ENCODE measurements around the gene UTF1.
"Not testable (repeated sequence)": the region's sequence is repeated elsewhere in the genome, so short reads cannot be mapped to it uniquely, and the experiment has no call there.

UTF1 gene

DNA sequence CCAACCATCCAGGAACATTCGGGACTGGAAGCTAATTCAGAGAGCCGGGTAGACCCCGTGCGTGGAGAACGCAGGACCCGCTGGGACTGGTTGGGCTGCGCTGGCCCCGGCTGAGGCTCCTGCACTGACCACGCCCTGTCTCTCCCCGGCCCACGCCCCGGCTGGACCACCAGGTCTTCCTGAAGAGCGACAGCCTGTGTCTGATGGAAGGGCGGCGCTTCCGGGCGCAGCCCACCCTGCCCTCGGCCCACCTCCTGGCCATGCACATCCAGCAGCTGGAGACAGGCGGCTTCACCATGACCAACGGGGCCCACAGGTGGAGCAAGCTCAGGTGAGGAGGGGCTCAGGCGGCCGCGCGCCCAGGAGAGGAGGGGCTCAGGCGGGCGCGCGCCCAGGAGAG, 10.2 kb upstream of the UTF1 start:
- Histone ChIP-seq H3K27me3 (peaks cover 43% of the 10 kb centered on the region), H3K4me1 (ENCODE audit: control insufficient read depth in 1 of 2, insufficient read depth in 1 of 2, low read depth in 1 of 2, low read length in 1 of 2) (no peaks in the 10 kb centered on the region), H3K36me3 (no peaks in the 10 kb centered on the region), H3K9me3 (no peaks in the 10 kb centered on the region), H3K4me3 (ENCODE audit: low read depth in 1 of 2, low read length in 1 of 2) (no peak overlapping the region), H3K27ac (no peak overlapping the region)
- TF ChIP-seq, protein P1, sequence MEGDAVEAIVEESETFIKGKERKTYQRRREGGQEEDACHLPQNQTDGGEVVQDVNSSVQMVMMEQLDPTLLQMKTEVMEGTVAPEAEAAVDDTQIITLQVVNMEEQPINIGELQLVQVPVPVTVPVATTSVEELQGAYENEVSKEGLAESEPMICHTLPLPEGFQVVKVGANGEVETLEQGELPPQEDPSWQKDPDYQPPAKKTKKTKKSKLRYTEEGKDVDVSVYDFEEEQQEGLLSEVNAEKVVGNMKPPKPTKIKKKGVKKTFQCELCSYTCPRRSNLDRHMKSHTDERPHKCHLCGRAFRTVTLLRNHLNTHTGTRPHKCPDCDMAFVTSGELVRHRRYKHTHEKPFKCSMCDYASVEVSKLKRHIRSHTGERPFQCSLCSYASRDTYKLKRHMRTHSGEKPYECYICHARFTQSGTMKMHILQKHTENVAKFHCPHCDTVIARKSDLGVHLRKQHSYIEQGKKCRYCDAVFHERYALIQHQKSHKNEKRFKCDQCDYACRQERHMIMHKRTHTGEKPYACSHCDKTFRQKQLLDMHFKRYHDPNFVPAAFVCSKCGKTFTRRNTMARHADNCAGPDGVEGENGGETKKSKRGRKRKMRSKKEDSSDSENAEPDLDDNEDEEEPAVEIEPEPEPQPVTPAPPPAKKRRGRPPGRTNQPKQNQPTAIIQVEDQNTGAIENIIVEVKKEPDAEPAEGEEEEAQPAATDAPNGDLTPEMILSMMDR (IDR thresholded peaks at IDR 0.05) = no peak

DNA sequence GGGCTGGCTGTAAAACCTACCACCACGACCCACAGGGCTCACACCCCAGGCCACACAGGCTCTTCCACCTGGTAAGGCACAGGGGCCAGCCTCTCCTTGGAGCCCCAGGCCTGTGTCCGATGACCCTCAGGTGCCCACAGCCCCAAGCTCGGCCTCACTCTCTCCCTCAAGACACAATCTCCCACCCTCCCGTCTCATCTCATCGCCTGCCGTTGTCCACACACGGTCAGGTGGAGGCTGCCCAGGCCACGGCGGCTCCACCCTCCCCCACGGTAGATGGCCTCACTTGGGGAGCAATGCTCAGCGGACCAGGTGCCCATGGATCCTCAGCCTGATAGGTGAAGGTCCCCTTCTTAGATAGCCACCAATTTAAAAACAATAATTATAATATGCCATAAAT, 8.7 kb upstream of the UTF1 start:
- no peak overlapping the region for H3K4me3 ChIP-seq (ENCODE audit: low read depth in 1 of 2, low read length in 1 of 2)
- H3K27ac ChIP-seq = no peak overlapping the region
- TF ChIP-seq, protein P1 (IDR thresholded peaks at IDR 0.05) = no peak
- H3K27me3 ChIP-seq = peaks cover 58% of the 10 kb centered on the region
- H3K9me3 ChIP-seq = no peaks in the 10 kb centered on the region
- H3K36me3 ChIP-seq = no peaks in the 10 kb centered on the region
- no peaks in the 10 kb centered on the region for H3K4me1 ChIP-seq (ENCODE audit: control insufficient read depth in 1 of 2, insufficient read depth in 1 of 2, low read depth in 1 of 2, low read length in 1 of 2)

- H3K4me1 ChIP-seq (ENCODE audit: control insufficient read depth in 1 of 2, insufficient read depth in 1 of 2, low read depth in 1 of 2, low read length in 1 of 2); H3K9me3 ChIP-seq; H3K27ac ChIP-seq; H3K4me3 ChIP-seq (ENCODE audit: low read depth in 1 of 2, low read length in 1 of 2); H3K36me3 ChIP-seq: not testable (repeated sequence)
- H3K27me3 ChIP-seq = peaks cover 62% of the 10 kb centered on the region
Observed at GRCh38 chr10:133221756-133222155, 8.3 kb upstream of the UTF1 start.

- Histone ChIP-seq H3K27me3 (peaks cover 73% of the 10 kb centered on the region), H3K9me3 (no peaks in the 10 kb centered on the region), H3K4me3 (ENCODE audit: low read depth in 1 of 2, low read length in 1 of 2) (no peak overlapping the region), H3K36me3 (no peaks in the 10 kb centered on the region), H3K4me1 (ENCODE audit: control insufficient read depth in 1 of 2, insufficient read depth in 1 of 2, low read depth in 1 of 2, low read length in 1 of 2) (no peaks in the 10 kb centered on the region), H3K27ac (no peak overlapping the region)
- TF ChIP-seq, protein P1 (IDR thresholded peaks at IDR 0.05) = no peak
Observed at GRCh38 chr10:133224076-133224475, 5.9 kb upstream of the UTF1 start.

GRCh38 chr10:133224756-133225372, 5.2 kb upstream of the UTF1 start:
- Histone ChIP-seq H3K9me3 (no peaks in the 10 kb centered on the region), H3K27me3 (peaks cover 73% of the 10 kb centered on the region), H3K36me3 (no peaks in the 10 kb centered on the region), H3K27ac (no peak overlapping the region), H3K4me1 (ENCODE audit: control insufficient read depth in 1 of 2, insufficient read depth in 1 of 2, low read depth in 1 of 2, low read length in 1 of 2) (no peaks in the 10 kb centered on the region), H3K4me3 (ENCODE audit: low read depth in 1 of 2, low read length in 1 of 2) (no peak overlapping the region)
- TF ChIP-seq, protein P1 (IDR thresholded peaks at IDR 0.05) = no peak

DNA sequence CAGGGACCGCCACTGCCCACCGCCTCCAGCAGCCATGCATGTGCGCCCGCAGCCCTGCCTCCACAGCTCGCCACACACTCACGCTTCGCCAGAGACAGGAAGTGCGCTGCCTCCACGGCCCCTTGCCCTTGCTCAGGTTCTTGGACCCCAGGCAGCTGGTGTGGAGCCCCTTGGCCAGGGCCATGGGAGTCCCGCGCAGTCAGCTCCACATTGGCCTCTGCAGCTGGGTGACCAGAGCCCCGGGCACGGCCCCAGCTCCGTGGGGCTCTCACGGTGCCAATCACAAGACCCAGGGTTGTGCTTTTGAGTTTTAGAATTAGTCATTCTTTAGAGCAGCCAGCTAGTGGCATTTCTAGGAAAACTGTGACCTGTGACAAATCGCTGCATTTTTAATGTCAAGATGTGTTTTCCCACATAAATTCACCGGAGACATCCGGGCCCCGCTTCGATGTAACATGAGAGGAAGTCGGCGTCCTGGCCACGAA, 4.3 kb upstream of the UTF1 start:
- Histone ChIP-seq H3K36me3 (no peaks in the 10 kb centered on the region), H3K27ac (no peak overlapping the region), H3K9me3 (no peaks in the 10 kb centered on the region), H3K4me3 (ENCODE audit: low read depth in 1 of 2, low read length in 1 of 2) (no peak overlapping the region), H3K4me1 (ENCODE audit: control insufficient read depth in 1 of 2, insufficient read depth in 1 of 2, low read depth in 1 of 2, low read length in 1 of 2) (no peaks in the 10 kb centered on the region), H3K27me3 (peaks cover 78% of the 10 kb centered on the region)
- TF ChIP-seq, protein P1 (IDR thresholded peaks at IDR 0.05) = no peak

Measured in neutrophil (primary cell).